H1 (cell line): ENCODE data around the gene INPP5F.
"Not testable (repeated sequence)": the region's sequence is repeated elsewhere in the genome, so short reads cannot be mapped to it uniquely, and the experiment has no call there.

Source experiments
- CREB1 ChIP-seq: IDR thresholded peaks from 2 replicates; pipeline ENCODE4 v1.6.1; 2012; ENCODE audit warnings: inconsistent platforms
- EZH2 ChIP-seq: fragments of 200-600 bp; sonication (generic); IDR thresholded peaks from 2 replicates; pipeline ENCODE4 v1.7.1; 2012; ENCODE audit warnings: low read depth, mild to moderate bottlenecking, moderate library complexity, low read length, inconsistent platforms; ENCODE audit not compliant: severe bottlenecking
- GABPA ChIP-seq: IDR thresholded peaks from 2 replicates; pipeline ENCODE4 v1.6.1; 2011; ENCODE audit warnings: mild to moderate bottlenecking, low read length, moderate library complexity, borderline replicate concordance; ENCODE audit not compliant: insufficient read depth
- JUND ChIP-seq: IDR thresholded peaks from 2 replicates; pipeline ENCODE4 v1.6.1; 2011; ENCODE audit warnings: mild to moderate bottlenecking, improper control_type of control experiment, low read length
- PHF8 ChIP-seq: fragments of 200-600 bp; sonication (generic); conservative IDR thresholded peaks from 2 replicates; pipeline ENCODE4 v1.7.1; 2012; ENCODE audit warnings: low read depth, mild to moderate bottlenecking, inconsistent platforms, low read length, moderate library complexity
- RBBP5 ChIP-seq: IDR thresholded peaks from 2 replicates; pipeline ENCODE4 v1.7.1; 2012; ENCODE audit warnings: low read depth, mild to moderate bottlenecking, inconsistent platforms, low read length, moderate library complexity, borderline replicate concordance
- RXRA ChIP-seq: IDR thresholded peaks from 2 replicates; pipeline ENCODE4 v1.6.1; 2011; ENCODE audit warnings: low read depth, mild to moderate bottlenecking, low read length, moderate library complexity; ENCODE audit not compliant: insufficient read depth
- SIN3A ChIP-seq, 2 experiments: IDR thresholded peaks in 1 of 2; conservative IDR thresholded peaks in 1 of 2; 2 replicates each; pipeline ENCODE4 v1.6.1; 2011 to 2012; ENCODE audit warnings: low read length in 2 of 2, improper control_type of control experiment in 1 of 2, low read depth in 1 of 2, mild to moderate bottlenecking in 1 of 2
- SP2 ChIP-seq: IDR thresholded peaks from 2 replicates; pipeline ENCODE4 v1.6.1; 2012; ENCODE audit warnings: mild to moderate bottlenecking, low read length, inconsistent platforms
- TAF1 ChIP-seq: IDR thresholded peaks from 2 replicates; pipeline ENCODE4 v1.6.1; 2011; ENCODE audit warnings: mild to moderate bottlenecking, low read depth, low read length
- YY1 ChIP-seq: IDR thresholded peaks from 2 replicates; pipeline ENCODE4 v1.6.1; 2011; ENCODE audit warnings: low read depth, mild to moderate bottlenecking, low read length
- TF ChIP-seq, protein P1 (sequence below), 3 experiments: IDR thresholded peaks; 1 replicate in 2 of 3; 2 replicates in 1 of 3; pipeline versions ENCODE4 v1.5.1 to v1.6.1; 2011; ENCODE audit warnings: low read length in 3 of 3, mild to moderate bottlenecking in 3 of 3, inconsistent platforms in 2 of 3, low read depth in 1 of 3, moderate library complexity in 1 of 3; ENCODE audit not compliant: insufficient read depth in 1 of 3; ENCODE audit errors: control extremely low read depth in 1 of 3
- TF ChIP-seq, protein P2 (sequence below): IDR thresholded peaks from 2 replicates; pipeline ENCODE4 v1.6.1; 2011; ENCODE audit warnings: low read depth, mild to moderate bottlenecking, low read length; ENCODE audit not compliant: insufficient read depth
- TF ChIP-seq, protein P3 (sequence below): IDR thresholded peaks from 2 replicates; pipeline ENCODE4 v1.6.1; 2011; ENCODE audit warnings: low read length, improper control_type of control experiment

DNA sequence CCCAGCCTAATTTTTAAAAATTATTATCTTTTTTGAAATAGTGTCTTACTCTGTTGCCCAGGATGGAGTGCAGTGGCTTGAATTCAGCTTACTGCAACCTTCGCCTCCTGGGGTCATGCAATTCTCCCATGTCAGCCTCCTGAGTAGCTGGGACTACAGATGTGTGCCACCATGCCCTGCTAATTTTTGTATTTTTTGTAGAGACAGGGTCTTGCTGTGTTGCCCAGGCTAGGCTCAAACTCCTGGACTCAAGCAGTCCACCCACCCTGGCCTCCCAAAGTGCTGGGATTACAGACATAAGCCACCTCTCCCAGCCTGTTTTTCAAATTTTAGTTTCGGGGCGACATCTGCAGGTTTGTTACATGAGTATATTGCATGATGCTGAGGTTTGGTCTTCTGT is 47.2 kb downstream of the INPP5F start:
- TF ChIP-seq RBBP5; JUND; TAF1; SP2; EZH2; RXRA; CREB1; SIN3A (conservative IDR thresholded peaks at IDR 0.05 in 1 of 2, IDR thresholded peaks at IDR 0.05 in 1 of 2; ENCODE audit: low read depth in 1 of 2, low read length in 2 of 2); PHF8; GABPA; YY1: not testable (repeated sequence)
- TF ChIP-seq, protein P1, sequence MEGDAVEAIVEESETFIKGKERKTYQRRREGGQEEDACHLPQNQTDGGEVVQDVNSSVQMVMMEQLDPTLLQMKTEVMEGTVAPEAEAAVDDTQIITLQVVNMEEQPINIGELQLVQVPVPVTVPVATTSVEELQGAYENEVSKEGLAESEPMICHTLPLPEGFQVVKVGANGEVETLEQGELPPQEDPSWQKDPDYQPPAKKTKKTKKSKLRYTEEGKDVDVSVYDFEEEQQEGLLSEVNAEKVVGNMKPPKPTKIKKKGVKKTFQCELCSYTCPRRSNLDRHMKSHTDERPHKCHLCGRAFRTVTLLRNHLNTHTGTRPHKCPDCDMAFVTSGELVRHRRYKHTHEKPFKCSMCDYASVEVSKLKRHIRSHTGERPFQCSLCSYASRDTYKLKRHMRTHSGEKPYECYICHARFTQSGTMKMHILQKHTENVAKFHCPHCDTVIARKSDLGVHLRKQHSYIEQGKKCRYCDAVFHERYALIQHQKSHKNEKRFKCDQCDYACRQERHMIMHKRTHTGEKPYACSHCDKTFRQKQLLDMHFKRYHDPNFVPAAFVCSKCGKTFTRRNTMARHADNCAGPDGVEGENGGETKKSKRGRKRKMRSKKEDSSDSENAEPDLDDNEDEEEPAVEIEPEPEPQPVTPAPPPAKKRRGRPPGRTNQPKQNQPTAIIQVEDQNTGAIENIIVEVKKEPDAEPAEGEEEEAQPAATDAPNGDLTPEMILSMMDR (IDR thresholded peaks at IDR 0.05; ENCODE audit: control extremely low read depth in 1 of 3, insufficient read depth in 1 of 3, low read depth in 1 of 3, low read length in 3 of 3), result not testable (repeated sequence)
- TF ChIP-seq, protein P2, sequence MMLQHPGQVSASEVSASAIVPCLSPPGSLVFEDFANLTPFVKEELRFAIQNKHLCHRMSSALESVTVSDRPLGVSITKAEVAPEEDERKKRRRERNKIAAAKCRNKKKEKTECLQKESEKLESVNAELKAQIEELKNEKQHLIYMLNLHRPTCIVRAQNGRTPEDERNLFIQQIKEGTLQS, result not testable (repeated sequence)
- TF ChIP-seq, protein P3, sequence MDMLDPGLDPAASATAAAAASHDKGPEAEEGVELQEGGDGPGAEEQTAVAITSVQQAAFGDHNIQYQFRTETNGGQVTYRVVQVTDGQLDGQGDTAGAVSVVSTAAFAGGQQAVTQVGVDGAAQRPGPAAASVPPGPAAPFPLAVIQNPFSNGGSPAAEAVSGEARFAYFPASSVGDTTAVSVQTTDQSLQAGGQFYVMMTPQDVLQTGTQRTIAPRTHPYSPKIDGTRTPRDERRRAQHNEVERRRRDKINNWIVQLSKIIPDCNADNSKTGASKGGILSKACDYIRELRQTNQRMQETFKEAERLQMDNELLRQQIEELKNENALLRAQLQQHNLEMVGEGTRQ, result not testable (repeated sequence)
